GM23338 (cell line): ENCODE data around the gene DPH7. TPM values are rescaled to one million over a fixed set of nuclear protein-coding genes. Genes with fewer than 3 reads are reported as not detected.
A peak's percentile ranks its signal among the peaks of the same experiment; 100 is the strongest.

Experiments
- ATAC-seq: fragments of 200-7000 bp; cut with Tn5 transposase; 3 replicates; pipeline ENCODE4 v1.9.1; 2020
- DNase-seq: peaks from one replicate; pipeline ENCODE4 v3.0.0-alpha.2; 2015; ENCODE audit warnings: low spot score
- H2AFZ ChIP-seq: fragments of 200-600 bp; sonication (generic); 2 replicates; pipeline ENCODE4 v1.8.0; 2016; ENCODE audit warnings: antibody characterized with exemption, mild to moderate bottlenecking, moderate library complexity
- H3F3A ChIP-seq: fragments of 200-600 bp; sonication (generic); replicated peaks from 2 replicates; pipeline ENCODE4 v1.8.0; 2017; ENCODE audit warnings: antibody characterized with exemption, mixed run types, low read depth
- H3K27ac ChIP-seq: fragments of 200-600 bp; sonication (generic); 2 replicates; pipeline ENCODE4 v1.6.1; 2016; ENCODE audit warnings: low read depth
- H3K27me3 ChIP-seq: fragments of 200-600 bp; sonication (generic); 2 replicates; pipeline ENCODE4 v1.8.0; 2016; ENCODE audit warnings: mild to moderate bottlenecking, mixed run types, moderate library complexity; ENCODE audit not compliant: insufficient read depth
- H3K36me3 ChIP-seq: fragments of 200-600 bp; sonication (generic); 2 replicates; pipeline ENCODE4 v1.8.0; 2016; ENCODE audit warnings: mild to moderate bottlenecking; ENCODE audit not compliant: insufficient read depth
- H3K4me1 ChIP-seq: fragments of 200-600 bp; sonication (generic); 2 replicates; pipeline ENCODE4 v1.8.0; 2016; ENCODE audit warnings: mild to moderate bottlenecking, moderate library complexity; ENCODE audit not compliant: insufficient read depth
- H3K4me2 ChIP-seq: fragments of 200-600 bp; sonication (generic); 2 replicates; pipeline ENCODE4 v1.7.1; 2017; ENCODE audit warnings: mixed run types
- H3K4me3 ChIP-seq: fragments of 200-600 bp; sonication (generic); 2 replicates; pipeline ENCODE4 v1.6.1; 2016; ENCODE audit warnings: mixed run types
- H3K79me2 ChIP-seq: fragments of 200-600 bp; sonication (generic); replicated peaks from 2 replicates; pipeline ENCODE4 v1.8.0; 2017; ENCODE audit warnings: mild to moderate bottlenecking; ENCODE audit not compliant: insufficient read depth
- H3K9me2 ChIP-seq: fragments of 200-600 bp; sonication (generic); 2 replicates; pipeline ENCODE4 v1.8.0; 2017; ENCODE audit not compliant: insufficient read depth
- H4K20me1 ChIP-seq: fragments of 200-600 bp; sonication (generic); replicated peaks from 2 replicates; pipeline ENCODE4 v1.8.0; 2017; ENCODE audit warnings: mild to moderate bottlenecking; ENCODE audit not compliant: insufficient read depth
- H3K27ac Mint-ChIP-seq: 2 replicates; pipeline ENCODE4 v1.8.0; 2020; ENCODE audit warnings: inconsistent platforms, mild to moderate bottlenecking, moderate library complexity, mixed read lengths
- H3K27me3 Mint-ChIP-seq: 3 replicates; pipeline ENCODE4 v1.8.0; 2022; ENCODE audit warnings: low read depth, mild to moderate bottlenecking, moderate library complexity, mixed read lengths, inconsistent platforms; ENCODE audit not compliant: insufficient read depth, poor library complexity
- H3K36me3 Mint-ChIP-seq: 3 replicates; pipeline ENCODE4 v1.8.0; 2021; ENCODE audit warnings: low read depth, mild to moderate bottlenecking, inconsistent platforms, moderate library complexity, mixed read lengths
- H3K4me1 Mint-ChIP-seq: 3 replicates; pipeline ENCODE4 v1.8.0; 2020; ENCODE audit warnings: mild to moderate bottlenecking, inconsistent platforms, mixed read lengths
- H3K4me3 Mint-ChIP-seq: 3 replicates; pipeline ENCODE4 v1.8.0; 2021; ENCODE audit warnings: moderate library complexity, mild to moderate bottlenecking, inconsistent platforms, mixed read lengths
- H3K9me3 Mint-ChIP-seq: 3 replicates; pipeline ENCODE4 v1.8.0; 2020; ENCODE audit warnings: moderate library complexity, mild to moderate bottlenecking, inconsistent platforms, mixed read lengths
- ZNF114 ChIP-seq: fragments of 250-450 bp; sonication (Bioruptor Pico); IDR thresholded peaks from 2 replicates; pipeline ENCODE4 v1.5.0; 2020; ENCODE audit warnings: mild to moderate bottlenecking, moderate library complexity
- ZNF331 ChIP-seq: fragments of 250-450 bp; sonication (Bioruptor Pico); IDR thresholded peaks from 2 replicates; pipeline ENCODE4 v1.5.0; 2020; ENCODE audit warnings: low read depth, mild to moderate bottlenecking, moderate library complexity
- polyA plus RNA-seq: library from polyadenylated mRNA; unstranded; fragments of >200 nt; fragmentation: Nextera tagmentation; extraction: Ambion mirVana; gene quantifications from 2 replicates; pipeline ENCODE4 v1.2.1, GENCODE V29; 2016
- total RNA-seq: library from RNA; depleted of rRNA; stranded (reverse); fragments of >200 nt; shearing (Covaris generic); gene quantifications from 2 replicates; pipeline ENCODE4 v1.2.3, GENCODE V29; 2014
- TF ChIP-seq, protein P1 (sequence below): fragments of 250-450 bp; sonication (Bioruptor Pico); IDR thresholded peaks from 2 replicates; pipeline ENCODE4 v1.5.0; 2020; ENCODE audit warnings: mild to moderate bottlenecking, moderate library complexity
- TF ChIP-seq, protein P2 (sequence below): IDR thresholded peaks from 2 replicates; pipeline ENCODE4 v1.6.1; 2016; ENCODE audit warnings: antibody characterized with exemption

DPH7 gene
- total and polyA plus RNA-seq, 2 experiments from 2014 or later = 44.5 to 68.8 TPM

DNA sequence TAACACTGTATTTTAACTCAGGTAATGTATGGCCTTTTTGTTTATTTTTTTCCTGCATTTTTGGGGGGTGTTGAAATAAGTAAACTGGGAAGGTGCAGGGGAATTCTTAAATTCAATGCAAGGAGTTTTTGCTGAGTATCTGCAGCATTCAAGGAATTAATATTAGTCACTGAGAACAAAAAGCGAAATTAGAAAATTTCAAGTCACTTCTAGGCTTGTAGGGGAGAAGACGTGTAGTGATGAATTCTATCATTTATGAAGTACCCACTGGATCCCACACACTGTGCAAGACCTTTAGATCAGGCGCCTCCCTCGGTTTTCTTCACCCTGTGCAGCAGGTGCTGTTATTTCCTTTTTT, 41.3 kb upstream of the DPH7 start:
- no peak for TF ChIP-seq ZNF114 (CRISPR knock-in tag)
- TF ChIP-seq, protein P1, sequence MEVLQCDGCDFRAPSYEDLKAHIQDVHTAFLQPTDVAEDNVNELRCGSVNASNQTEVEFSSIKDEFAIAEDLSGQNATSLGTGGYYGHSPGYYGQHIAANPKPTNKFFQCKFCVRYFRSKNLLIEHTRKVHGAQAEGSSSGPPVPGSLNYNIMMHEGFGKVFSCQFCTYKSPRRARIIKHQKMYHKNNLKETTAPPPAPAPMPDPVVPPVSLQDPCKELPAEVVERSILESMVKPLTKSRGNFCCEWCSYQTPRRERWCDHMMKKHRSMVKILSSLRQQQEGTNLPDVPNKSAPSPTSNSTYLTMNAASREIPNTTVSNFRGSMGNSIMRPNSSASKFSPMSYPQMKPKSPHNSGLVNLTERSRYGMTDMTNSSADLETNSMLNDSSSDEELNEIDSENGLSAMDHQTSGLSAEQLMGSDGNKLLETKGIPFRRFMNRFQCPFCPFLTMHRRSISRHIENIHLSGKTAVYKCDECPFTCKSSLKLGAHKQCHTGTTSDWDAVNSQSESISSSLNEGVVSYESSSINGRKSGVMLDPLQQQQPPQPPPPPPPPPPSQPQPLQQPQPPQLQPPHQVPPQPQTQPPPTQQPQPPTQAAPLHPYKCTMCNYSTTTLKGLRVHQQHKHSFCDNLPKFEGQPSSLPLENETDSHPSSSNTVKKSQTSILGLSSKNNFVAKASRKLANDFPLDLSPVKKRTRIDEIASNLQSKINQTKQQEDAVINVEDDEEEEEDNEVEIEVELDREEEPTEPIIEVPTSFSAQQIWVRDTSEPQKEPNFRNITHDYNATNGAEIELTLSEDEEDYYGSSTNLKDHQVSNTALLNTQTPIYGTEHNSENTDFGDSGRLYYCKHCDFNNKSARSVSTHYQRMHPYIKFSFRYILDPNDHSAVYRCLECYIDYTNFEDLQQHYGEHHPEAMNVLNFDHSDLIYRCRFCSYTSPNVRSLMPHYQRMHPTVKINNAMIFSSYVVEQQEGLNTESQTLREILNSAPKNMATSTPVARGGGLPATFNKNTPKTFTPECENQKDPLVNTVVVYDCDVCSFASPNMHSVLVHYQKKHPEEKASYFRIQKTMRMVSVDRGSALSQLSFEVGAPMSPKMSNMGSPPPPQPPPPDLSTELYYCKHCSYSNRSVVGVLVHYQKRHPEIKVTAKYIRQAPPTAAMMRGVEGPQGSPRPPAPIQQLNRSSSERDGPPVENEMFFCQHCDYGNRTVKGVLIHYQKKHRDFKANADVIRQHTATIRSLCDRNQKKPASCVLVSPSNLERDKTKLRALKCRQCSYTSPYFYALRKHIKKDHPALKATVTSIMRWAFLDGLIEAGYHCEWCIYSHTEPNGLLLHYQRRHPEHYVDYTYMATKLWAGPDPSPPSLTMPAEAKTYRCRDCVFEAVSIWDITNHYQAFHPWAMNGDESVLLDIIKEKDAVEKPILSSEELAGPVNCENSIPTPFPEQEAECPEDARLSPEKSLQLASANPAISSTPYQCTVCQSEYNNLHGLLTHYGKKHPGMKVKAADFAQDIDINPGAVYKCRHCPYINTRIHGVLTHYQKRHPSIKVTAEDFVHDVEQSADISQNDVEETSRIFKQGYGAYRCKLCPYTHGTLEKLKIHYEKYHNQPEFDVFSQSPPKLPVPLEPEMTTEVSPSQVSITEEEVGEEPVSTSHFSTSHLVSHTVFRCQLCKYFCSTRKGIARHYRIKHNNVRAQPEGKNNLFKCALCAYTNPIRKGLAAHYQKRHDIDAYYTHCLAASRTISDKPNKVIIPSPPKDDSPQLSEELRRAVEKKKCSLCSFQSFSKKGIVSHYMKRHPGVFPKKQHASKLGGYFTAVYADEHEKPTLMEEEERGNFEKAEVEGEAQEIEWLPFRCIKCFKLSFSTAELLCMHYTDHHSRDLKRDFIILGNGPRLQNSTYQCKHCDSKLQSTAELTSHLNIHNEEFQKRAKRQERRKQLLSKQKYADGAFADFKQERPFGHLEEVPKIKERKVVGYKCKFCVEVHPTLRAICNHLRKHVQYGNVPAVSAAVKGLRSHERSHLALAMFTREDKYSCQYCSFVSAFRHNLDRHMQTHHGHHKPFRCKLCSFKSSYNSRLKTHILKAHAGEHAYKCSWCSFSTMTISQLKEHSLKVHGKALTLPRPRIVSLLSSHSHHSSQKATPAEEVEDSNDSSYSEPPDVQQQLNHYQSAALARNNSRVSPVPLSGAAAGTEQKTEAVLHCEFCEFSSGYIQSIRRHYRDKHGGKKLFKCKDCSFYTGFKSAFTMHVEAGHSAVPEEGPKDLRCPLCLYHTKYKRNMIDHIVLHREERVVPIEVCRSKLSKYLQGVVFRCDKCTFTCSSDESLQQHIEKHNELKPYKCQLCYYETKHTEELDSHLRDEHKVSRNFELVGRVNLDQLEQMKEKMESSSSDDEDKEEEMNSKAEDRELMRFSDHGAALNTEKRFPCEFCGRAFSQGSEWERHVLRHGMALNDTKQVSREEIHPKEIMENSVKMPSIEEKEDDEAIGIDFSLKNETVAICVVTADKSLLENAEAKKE (CRISPR knock-in tag) = no peak
- TF ChIP-seq, protein P2, sequence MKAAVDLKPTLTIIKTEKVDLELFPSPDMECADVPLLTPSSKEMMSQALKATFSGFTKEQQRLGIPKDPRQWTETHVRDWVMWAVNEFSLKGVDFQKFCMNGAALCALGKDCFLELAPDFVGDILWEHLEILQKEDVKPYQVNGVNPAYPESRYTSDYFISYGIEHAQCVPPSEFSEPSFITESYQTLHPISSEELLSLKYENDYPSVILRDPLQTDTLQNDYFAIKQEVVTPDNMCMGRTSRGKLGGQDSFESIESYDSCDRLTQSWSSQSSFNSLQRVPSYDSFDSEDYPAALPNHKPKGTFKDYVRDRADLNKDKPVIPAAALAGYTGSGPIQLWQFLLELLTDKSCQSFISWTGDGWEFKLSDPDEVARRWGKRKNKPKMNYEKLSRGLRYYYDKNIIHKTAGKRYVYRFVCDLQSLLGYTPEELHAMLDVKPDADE = no peak
- no peak for TF ChIP-seq ZNF331 (CRISPR knock-in tag)
- Mint-ChIP-seq H3K27ac (peak overlapping the region; percentile 79), H3K4me1 (peaks cover 30% of the 10 kb centered on the region), H3K27me3 (peaks cover 15% of the 10 kb centered on the region), H3K4me3 (peak overlapping the region; percentile 93), H3K9me3 (no peaks in the 10 kb centered on the region; the same call in 1 of the 3 replicates), H3K36me3 (peaks cover 56% of the 10 kb centered on the region)
- H3K4me3 ChIP-seq = peak overlapping the region; percentile 99
- H3F3A ChIP-seq = peaks cover 34% of the 10 kb centered on the region
- H3K27ac ChIP-seq = peak overlapping the region; percentile 94
- H3K79me2 ChIP-seq = peaks cover 72% of the 10 kb centered on the region
- peaks cover 25% of the 10 kb centered on the region for H3K4me1 ChIP-seq
- no peak for DNase-seq
- peaks cover 43% of the 10 kb centered on the region for H4K20me1 ChIP-seq
- peak overlapping the region; percentile 96 for H3K4me2 ChIP-seq
- no peaks in the 10 kb centered on the region for H3K9me2 ChIP-seq
- H2AFZ ChIP-seq = no peak overlapping the region
- H3K36me3 ChIP-seq = no peaks in the 10 kb centered on the region; the same call in 1 of the 2 replicates
- ATAC-seq = no peak
- H3K27me3 ChIP-seq = no peaks in the 10 kb centered on the region
